K562 (cell line): ENCODE results near the gene ANKRD2. TPM values are rescaled to one million over a fixed set of nuclear protein-coding genes. Genes with fewer than 3 reads are reported as not detected.
A peak's percentile ranks its signal among the peaks of the same experiment; 100 is the strongest.

ENCODE experiments used
- ATAC-seq: fragments of 200-7000 bp; cut with Tn5 transposase; 3 replicates; pipeline ENCODE4 v1.9.1; 2020; ENCODE audit warnings: moderate library complexity
- BruUV-seq: library from RNA; stranded (reverse); fragments of 400-500 nt; replicated peaks from 2 replicates; lab custom pipeline; 2021; lab: Mats Ljungman, UMichigan
- CTCF ChIA-PET: fragments of 300-600 bp; formaldehyde crosslinking; extraction: SDS; loops from one replicate; lab custom pipeline; 2021; ENCODE audit warnings: low intra/inter-chr PET ratio; lab: Yijun Ruan, JAX
- POLR2A ChIA-PET: fragments of 300-600, 350-650 bp; sonication (Branson Sonifier 250); formaldehyde crosslinking; extraction: SDS; loops from one replicate; lab custom pipeline; 2021; ENCODE audit warnings: antibody characterized with exemption, inconsistent platforms; lab: Yijun Ruan, JAX
- DNase-seq, 4 experiments: peaks; one replicate each; pipeline versions ENCODE4 v3.0.0 to v3.0.0-alpha.2; 2011 to 2018; ENCODE audit warnings: low spot score in 3 of 4, mixed read lengths in 3 of 4; ENCODE audit errors: extremely low read depth in 1 of 4
- FAIRE-seq: peaks from 2 replicates; lab custom pipeline; 2011; peaks lifted over from hg19 to GRCh38; lab: Jason Lieb, UNC
- H2AFZ ChIP-seq: 2 replicates; pipeline ENCODE4 v1.6.0; 2011; ENCODE audit warnings: low read depth, low read length, control low read depth, inconsistent platforms
- H3K27ac ChIP-seq: fragments of 200-600 bp; 3 replicates; pipeline ENCODE4 v1.8.0; 2011; ENCODE audit warnings: low read depth, mild to moderate bottlenecking, control low read depth, inconsistent platforms, low read length, moderate library complexity, mixed read lengths; ENCODE audit errors: extremely low read depth
- H3K27me3 ChIP-seq, 2 experiments: fragments of 300-600 bp in 1 of 2; 2 replicates in 1 of 2; 3 replicates in 1 of 2; pipeline versions ENCODE4 v1.6.0 to v1.8.0; 2011; ENCODE audit warnings: inconsistent platforms in 2 of 2, low read length in 2 of 2, mild to moderate bottlenecking in 1 of 2, mixed read lengths in 1 of 2, moderate library complexity in 1 of 2; ENCODE audit not compliant: control insufficient read depth in 2 of 2, insufficient read depth in 2 of 2
- H3K36me3 ChIP-seq: fragments of 300-600 bp; 3 replicates; pipeline ENCODE4 v1.8.0; 2011; ENCODE audit warnings: mild to moderate bottlenecking, low read length, inconsistent platforms; ENCODE audit not compliant: control insufficient read depth, insufficient read depth
- H3K4me1 ChIP-seq, 2 experiments: fragments of 200-600 bp in 1 of 2; replicated peaks in 1 of 2; 2 replicates in 1 of 2; 3 replicates in 1 of 2; pipeline versions ENCODE4 v1.5.1 to v1.8.0; 2011; ENCODE audit warnings: inconsistent platforms in 2 of 2, low read length in 2 of 2, mild to moderate bottlenecking in 1 of 2, mixed read lengths in 1 of 2, moderate library complexity in 1 of 2; ENCODE audit not compliant: control insufficient read depth in 2 of 2, insufficient read depth in 2 of 2
- H3K4me2 ChIP-seq: 2 replicates; pipeline ENCODE4 v1.6.1; 2011; ENCODE audit warnings: low read length, control low read depth, inconsistent platforms, mixed read lengths; ENCODE audit not compliant: insufficient read depth
- H3K4me3 ChIP-seq: fragments of 200-600 bp; sonication (generic), shearing (Covaris generic); 2 replicates; pipeline ENCODE4 v1.5.1; 2016; ENCODE audit warnings: control low read depth, inconsistent platforms
- H3K79me2 ChIP-seq: fragments of 200-600 bp; 3 replicates; pipeline ENCODE4 v1.8.0; 2011; ENCODE audit warnings: low read length, inconsistent platforms; ENCODE audit not compliant: control insufficient read depth, insufficient read depth
- H3K9ac ChIP-seq, 2 experiments: 2 replicates each; pipeline versions ENCODE4 v1.6.0 to v1.6.1; 2011; ENCODE audit warnings: low read depth in 2 of 2, low read length in 2 of 2, control low read depth in 1 of 2, inconsistent platforms in 1 of 2, mild to moderate bottlenecking in 1 of 2, mixed read lengths in 1 of 2; ENCODE audit not compliant: insufficient read depth in 1 of 2
- H3K9me1 ChIP-seq: one replicate; pipeline ENCODE4 v1.6.0; 2011; ENCODE audit warnings: inconsistent platforms, mild to moderate bottlenecking, low read length, moderate library complexity; ENCODE audit not compliant: control insufficient read depth, insufficient read depth
- H3K9me3 ChIP-seq: replicated peaks from 2 replicates; pipeline ENCODE4 v1.5.1; 2011; ENCODE audit warnings: low read depth, low read length, inconsistent platforms; ENCODE audit not compliant: control insufficient read depth, insufficient read depth
- H4K20me1 ChIP-seq: replicated peaks from 2 replicates; pipeline ENCODE4 v1.6.1; 2011; ENCODE audit warnings: low read length, inconsistent platforms, mixed read lengths; ENCODE audit not compliant: control insufficient read depth, insufficient read depth
- ARID3A ChIP-seq: IDR thresholded peaks from 2 replicates; pipeline ENCODE4 v1.6.1; 2012; ENCODE audit warnings: low read depth, low read length, improper control_type of control experiment, borderline replicate concordance
- ATF3 ChIP-seq, 2 experiments: fragments of 450-650 bp in 1 of 2; sonication (generic) in 1 of 2; formaldehyde crosslinking in 1 of 2; IDR thresholded peaks in 1 of 2; conservative IDR thresholded peaks in 1 of 2; 2 replicates each; pipeline versions ENCODE4 v1.6.1 to v1.8.1; 2016 to 2023; ENCODE audit warnings: mild to moderate bottlenecking in 2 of 2, moderate library complexity in 2 of 2, inconsistent platforms in 1 of 2, missing genetic modification reagents in 1 of 2
- DNMT1 ChIP-seq: fragments of 450-650 bp; IDR thresholded peaks from 2 replicates; pipeline ENCODE4 v1.6.1; 2016; ENCODE audit warnings: antibody characterized with exemption, mild to moderate bottlenecking
- FOS ChIP-seq: IDR thresholded peaks from 3 replicates; pipeline ENCODE4 v1.6.1; 2011; ENCODE audit not compliant: insufficient read length; ENCODE audit errors: extremely low read depth
- JUN ChIP-seq, 2 experiments: sonication (generic) in 1 of 2; formaldehyde crosslinking in 1 of 2; IDR thresholded peaks; 2 replicates each; pipeline versions ENCODE4 v1.6.1 to v1.8.0; 2012 to 2022; ENCODE audit warnings: borderline replicate concordance in 2 of 2, mild to moderate bottlenecking in 2 of 2, improper control_type of control experiment in 1 of 2, low read depth in 1 of 2, low read length in 1 of 2, missing genetic modification reagents in 1 of 2
- JUND ChIP-seq, 2 experiments: IDR thresholded peaks; 2 replicates in 1 of 2; 3 replicates in 1 of 2; pipeline ENCODE4 v1.6.1; 2011; ENCODE audit warnings: borderline replicate concordance in 2 of 2, low read depth in 2 of 2, low read length in 2 of 2, improper control_type of control experiment in 1 of 2, missing biosample characterization in 1 of 2, missing genetic modification characterization in 1 of 2, missing genetic modification reagents in 1 of 2
- MAFG ChIP-seq: fragments of 450-650 bp; conservative IDR thresholded peaks from 2 replicates; pipeline ENCODE4 v1.6.1; 2016; ENCODE audit warnings: missing genetic modification characterization, missing compliant biosample characterization
- STAT5A ChIP-seq: IDR thresholded peaks from 2 replicates; pipeline ENCODE4 v1.6.1; 2012; ENCODE audit warnings: low read length, inconsistent platforms, borderline replicate concordance
- TFAP4 ChIP-seq: sonication (generic); formaldehyde crosslinking; IDR thresholded peaks from 2 replicates; pipeline ENCODE4 v1.8.0; 2022; ENCODE audit warnings: missing genetic modification reagents, mild to moderate bottlenecking, moderate library complexity, borderline replicate concordance
- ZBTB17 ChIP-seq: fragments of 450-650 bp; formaldehyde crosslinking; IDR thresholded peaks from 2 replicates; pipeline ENCODE4 v1.4.0; 2020; ENCODE audit warnings: mild to moderate bottlenecking
- ZNF23 ChIP-seq: fragments of 250-450 bp; sonication (Bioruptor Pico); IDR thresholded peaks from 2 replicates; pipeline ENCODE4 v1.4.0; 2020; ENCODE audit warnings: mild to moderate bottlenecking
- ZNF707 ChIP-seq: fragments of 250-450 bp; sonication (Bioruptor Pico); conservative IDR thresholded peaks from 2 replicates; pipeline ENCODE4 v1.8.0; 2022; ENCODE audit warnings: inconsistent platforms, mild to moderate bottlenecking, moderate library complexity
- ZNF740 ChIP-seq, 3 experiments: fragments of 200-800 bp in 1 of 3; sonication (Bioruptor generic) in 1 of 3; sonication (generic) in 1 of 3; formaldehyde crosslinking in 1 of 3; IDR thresholded peaks; 2 replicates each; pipeline versions ENCODE4 v1.6.1 to v1.8.0; 2016 to 2022; ENCODE audit warnings: mild to moderate bottlenecking in 2 of 3, missing compliant biosample characterization in 2 of 3, missing genetic modification characterization in 2 of 3, missing genetic modification reagents in 1 of 3
- WGBS: fragments of 100-300 bp; shearing (Covaris generic); methylation state at CpG from one replicate; pipeline ENCODE4 v1.1.6; 2016; ENCODE audit warnings: low coverage, mixed read lengths; ENCODE audit not compliant: insufficient coverage; ENCODE audit errors: missing lambda C conversion rate; 5-methylcytosine and 5-hydroxymethylcytosine counted together
- in situ Hi-C: fragments of 300-500 bp; cut with MboI; formaldehyde crosslinking; loops from 4 replicates; pipeline ENCODE4 v1.15.0; 2018; ENCODE audit warnings: inconsistent platforms, mixed read lengths
- intact Hi-C: fragments of 100-400 bp; cut with micrococcal nuclease; formaldehyde crosslinking; loops from 2 replicates; pipeline ENCODE4 v1.14.2; 2022
- polyA plus RNA-seq, 8 experiments: library from polyadenylated mRNA; depleted of rRNA in 4 of 8; stranded (reverse) in 5 of 8; unstranded in 3 of 8; fragments of >200 nt; fragmentation: Nextera tagmentation in 2 of 8; fragmentation: Illumina TruSeq in 1 of 8; extraction: Ambion mirVana in 2 of 8; extraction: Trizol in 1 of 8; gene quantifications; 2 replicates each; pipeline versions ENCODE4 v1.2.1 to v1.2.3, GENCODE V29; 2011 to 2014; ENCODE audit warnings: inconsistent platforms in 1 of 8, missing spikeins in 1 of 8
- total RNA-seq, 7 experiments: library from RNA; depleted of rRNA in 6 of 7; stranded (reverse); fragments of >200 nt in 6 of 7; fragmentation: Illumina TruSeq in 2 of 7; extraction: Trizol in 2 of 7; gene quantifications; 2 replicates each; pipeline versions ENCODE4 v1.2.1 to v1.2.3, GENCODE V29; 2011 to 2021; ENCODE audit warnings: low replicate concordance in 1 of 7

The ANKRD2 gene
- total and polyA plus RNA-seq, 9 of the 15 experiments (the other 6 are each of a cell fraction or from before 2014, with no cell fraction given), result not detected

DNA sequence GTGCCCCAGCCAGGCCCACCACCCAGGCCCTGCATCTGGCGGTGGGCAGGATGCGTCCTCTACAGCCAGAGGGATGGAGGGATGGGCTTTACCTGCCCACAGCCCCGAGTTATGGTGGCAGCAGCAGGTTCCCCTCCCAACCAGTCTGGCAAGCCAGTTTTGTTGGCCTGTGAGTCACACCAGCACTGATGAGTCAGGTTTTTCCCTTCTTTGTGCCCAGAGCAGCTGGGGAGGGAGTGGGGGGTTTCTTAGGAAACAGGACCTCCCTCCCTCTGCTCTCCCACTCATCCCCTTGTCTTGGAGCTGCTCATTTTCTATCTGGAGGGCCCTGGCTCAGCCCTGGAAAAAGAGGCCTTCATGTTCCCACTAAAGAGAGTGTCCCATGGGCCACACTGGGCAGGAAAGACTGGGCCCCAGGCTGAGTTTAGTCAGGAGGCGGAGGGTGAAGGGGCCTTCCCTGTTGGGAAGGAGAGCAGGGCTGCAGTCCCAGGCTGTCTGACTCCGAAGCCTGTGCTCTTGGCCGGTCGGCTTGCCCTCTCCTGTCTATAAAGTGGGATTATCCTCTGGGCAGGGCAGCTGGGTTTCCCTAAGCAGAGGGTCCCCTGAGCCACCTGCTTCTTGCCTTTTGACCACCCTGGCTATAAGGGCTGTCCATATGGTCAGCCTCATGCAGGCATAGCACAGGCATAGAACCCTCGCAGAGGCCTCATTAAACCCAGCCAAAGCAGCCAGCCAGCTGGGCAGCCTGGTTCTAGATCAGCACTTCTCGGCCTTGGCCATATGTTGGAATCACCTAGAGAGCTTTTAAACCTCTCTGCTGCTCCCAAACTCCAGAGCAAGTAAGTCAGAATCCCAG is 30.2 kb upstream of the ANKRD2 start:
- H3K9me1 ChIP-seq, result no peaks in the 10 kb centered on the region
- H3K4me2 ChIP-seq, result peak overlapping the region; percentile 24; the same call in 1 of the 2 replicates
- peak overlapping the region; percentile 70; the same call in 1 of the 2 replicates for H2AFZ ChIP-seq
- H3K36me3 ChIP-seq, result no peaks in the 10 kb centered on the region
- H3K4me3 ChIP-seq, result no peak overlapping the region
- peaks cover 15 to 21% of the 10 kb centered on the region in 2 experiments; a peak in 4 of 5 replicates for H3K4me1 ChIP-seq
- H3K27me3 ChIP-seq, result no peaks in the 10 kb centered on the region
- H4K20me1 ChIP-seq, result no peaks in the 10 kb centered on the region
- WGBS, result 40% methylated on average over 6 of the region's 9 CpGs
- no peaks in the 10 kb centered on the region for H3K79me2 ChIP-seq
- BruUV-seq, result no TSS peak
- POLR2A ChIA-PET, result interaction anchor here (0.8 kb wide), 1 partner anchor 56 kb away, joined by 3 read pairs; no protein-coding TSS in a partner anchor
- in situ Hi-C loops, result no loop called here
- DNase-seq (peak; percentile 24 to 58 (median 28)), ATAC-seq (peak; percentile 20; the same call in 2 of the 3 replicates), FAIRE-seq (peak; percentile 40)
- H3K9ac ChIP-seq, result peak overlapping the region in 1 of 2 experiments; percentile 71; a peak in 3 of 4 replicates
- intact Hi-C loops, result no loop called here
- H3K9me3 ChIP-seq, result no peaks in the 10 kb centered on the region
- peak overlapping the region; percentile 52; the same call in 2 of the 3 replicates for H3K27ac ChIP-seq
- CTCF ChIA-PET, result no interaction called here
- TF ChIP-seq ATF3 (IDR thresholded peaks at IDR 0.05) (peak; percentile 87), ATF3 (CRISPR knock-in tag; conservative IDR thresholded peaks at IDR 0.05) (no peak), ZNF23 (no peak), STAT5A (no peak), ZBTB17 (CRISPR knock-in tag) (no peak), ZNF707 (CRISPR knock-in tag) (no peak), MAFG (tag) (0 out of 2 replicates have a peak, but pooled peaks have one; percentile 22), JUN (IDR thresholded peaks at IDR 0.05; ENCODE audit: borderline replicate concordance, low read depth, low read length) (peak; percentile 79), JUN (CRISPR knock-in tag; IDR thresholded peaks at IDR 0.05; ENCODE audit: borderline replicate concordance) (no peak), ARID3A (no peak), ZNF740 (CRISPR knock-in tag; IDR thresholded peaks at IDR 0.05) (peak; percentile 33; the same call in 1 of the 2 replicates), ZNF740 (tag; IDR thresholded peaks at IDR 0.05) (no peak), JUND (IDR thresholded peaks at IDR 0.05; ENCODE audit: borderline replicate concordance, low read depth, low read length) (peak; percentile 82; the same call in 1 of the 2 replicates), JUND (tag; IDR thresholded peaks at IDR 0.05; ENCODE audit: borderline replicate concordance, low read depth, low read length) (peak; percentile 71; the same call in 2 of the 3 replicates), DNMT1 (no peak), TFAP4 (peak; percentile 28; the same call in 1 of the 2 replicates), FOS (peak; percentile 54)
